AG09309 (cell line): ENCODE data around the gene SCAPER.

Source experiments
- DNase-seq: peaks from one replicate; pipeline ENCODE4 v3.0.0-alpha.2; 2010; ENCODE audit warnings: low read depth
- H3K4me3 ChIP-seq: 2 replicates; pipeline ENCODE4 v1.5.1; 2011; ENCODE audit warnings: mild to moderate bottlenecking, low read depth, low read length, moderate library complexity; ENCODE audit not compliant: control insufficient read depth
- TF ChIP-seq, protein P1 (sequence below): IDR thresholded peaks from 2 replicates; pipeline ENCODE4 v1.5.1; 2011; ENCODE audit warnings: mild to moderate bottlenecking, low read depth, low read length, inconsistent platforms; ENCODE audit not compliant: insufficient read depth, control insufficient read depth; ENCODE audit errors: missing control alignments

Gene SCAPER

DNA sequence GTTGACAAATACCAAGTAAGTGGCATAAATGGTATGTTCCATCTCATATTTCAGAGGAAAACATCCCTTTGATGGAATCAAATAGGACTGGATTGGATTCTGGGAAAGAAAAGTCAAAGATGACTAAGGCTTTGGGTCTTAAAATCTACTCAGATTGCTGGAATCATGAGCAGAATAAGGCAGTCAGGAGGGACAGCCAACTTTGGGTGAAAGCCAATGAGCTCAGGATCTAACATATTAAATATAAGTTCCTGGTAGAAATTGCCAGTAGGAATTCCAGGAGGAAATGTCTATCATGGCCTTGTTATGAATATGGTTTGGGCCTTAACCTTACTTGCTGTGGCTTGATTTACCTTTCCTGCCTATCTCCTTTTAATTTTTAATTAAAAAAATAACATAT is 513.3 kb downstream of the SCAPER start:
- TF ChIP-seq, protein P1, sequence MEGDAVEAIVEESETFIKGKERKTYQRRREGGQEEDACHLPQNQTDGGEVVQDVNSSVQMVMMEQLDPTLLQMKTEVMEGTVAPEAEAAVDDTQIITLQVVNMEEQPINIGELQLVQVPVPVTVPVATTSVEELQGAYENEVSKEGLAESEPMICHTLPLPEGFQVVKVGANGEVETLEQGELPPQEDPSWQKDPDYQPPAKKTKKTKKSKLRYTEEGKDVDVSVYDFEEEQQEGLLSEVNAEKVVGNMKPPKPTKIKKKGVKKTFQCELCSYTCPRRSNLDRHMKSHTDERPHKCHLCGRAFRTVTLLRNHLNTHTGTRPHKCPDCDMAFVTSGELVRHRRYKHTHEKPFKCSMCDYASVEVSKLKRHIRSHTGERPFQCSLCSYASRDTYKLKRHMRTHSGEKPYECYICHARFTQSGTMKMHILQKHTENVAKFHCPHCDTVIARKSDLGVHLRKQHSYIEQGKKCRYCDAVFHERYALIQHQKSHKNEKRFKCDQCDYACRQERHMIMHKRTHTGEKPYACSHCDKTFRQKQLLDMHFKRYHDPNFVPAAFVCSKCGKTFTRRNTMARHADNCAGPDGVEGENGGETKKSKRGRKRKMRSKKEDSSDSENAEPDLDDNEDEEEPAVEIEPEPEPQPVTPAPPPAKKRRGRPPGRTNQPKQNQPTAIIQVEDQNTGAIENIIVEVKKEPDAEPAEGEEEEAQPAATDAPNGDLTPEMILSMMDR: no peak
- DNase-seq: no peak
- H3K4me3 ChIP-seq: no peak overlapping the region

DNA sequence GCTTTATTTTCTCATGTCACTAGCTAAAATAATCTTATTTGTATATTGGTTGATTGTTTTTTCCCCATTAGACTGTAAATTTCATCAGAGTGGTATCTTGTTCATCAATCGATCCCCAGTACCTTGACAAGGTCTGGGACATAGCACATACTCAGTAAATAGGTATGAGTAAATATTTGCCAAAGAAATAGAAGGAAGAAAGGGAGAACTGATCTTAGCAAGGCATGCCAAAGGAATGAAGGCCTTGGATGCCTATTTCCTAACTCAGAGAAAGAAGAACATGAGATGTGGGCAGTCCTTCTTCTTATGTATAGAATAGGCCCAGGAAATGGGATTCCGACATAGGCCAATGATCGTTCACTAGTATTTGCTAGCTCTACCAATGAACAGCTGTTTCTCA is 513.8 kb downstream of the SCAPER start:
- TF ChIP-seq, protein P1: no peak
- no peak for DNase-seq
- H3K4me3 ChIP-seq: no peak overlapping the region

DNA sequence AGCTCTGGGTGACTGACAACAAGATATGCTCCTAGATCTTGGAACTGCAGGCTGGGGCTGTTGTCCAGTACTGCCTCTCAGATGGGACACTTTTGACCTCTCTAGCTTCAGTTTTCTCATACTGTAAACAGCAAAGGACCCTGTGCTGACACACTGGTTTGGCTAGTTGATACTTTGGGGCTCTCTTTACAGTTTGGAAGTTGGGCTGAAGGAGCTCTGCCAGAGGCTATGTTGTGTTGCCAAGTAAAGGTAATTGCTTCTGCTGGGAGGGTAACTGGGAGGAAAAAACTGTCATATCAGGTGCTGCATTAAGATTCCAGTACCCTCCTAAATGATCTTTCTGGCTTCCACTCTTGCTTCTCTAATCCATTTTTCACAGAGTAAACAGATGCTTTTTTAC is 514.6 kb downstream of the SCAPER start:
- TF ChIP-seq, protein P1: no peak
- H3K4me3 ChIP-seq: no peak overlapping the region
- no peak for DNase-seq

DNA sequence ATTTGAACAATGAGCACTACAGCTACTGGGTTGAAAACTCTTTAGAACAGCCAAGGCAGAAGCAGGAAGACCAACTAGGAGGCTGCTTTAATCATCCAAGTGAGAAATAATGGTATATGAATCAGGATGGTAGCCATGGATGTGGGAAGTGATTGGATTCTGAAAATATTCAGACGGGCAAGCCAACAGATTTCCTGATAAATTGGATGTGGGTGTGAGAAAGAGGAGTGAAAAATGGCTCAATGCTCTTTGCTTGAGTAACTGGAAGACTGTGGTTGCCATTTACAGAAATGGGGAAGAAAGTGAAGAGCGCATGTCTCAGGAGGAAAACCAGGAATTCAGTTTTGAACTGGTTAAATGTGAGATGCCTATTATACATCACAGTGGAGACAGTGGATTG is 518.2 kb downstream of the SCAPER start:
- DNase-seq: no peak
- no peak overlapping the region for H3K4me3 ChIP-seq
- TF ChIP-seq, protein P1: no peak

DNA sequence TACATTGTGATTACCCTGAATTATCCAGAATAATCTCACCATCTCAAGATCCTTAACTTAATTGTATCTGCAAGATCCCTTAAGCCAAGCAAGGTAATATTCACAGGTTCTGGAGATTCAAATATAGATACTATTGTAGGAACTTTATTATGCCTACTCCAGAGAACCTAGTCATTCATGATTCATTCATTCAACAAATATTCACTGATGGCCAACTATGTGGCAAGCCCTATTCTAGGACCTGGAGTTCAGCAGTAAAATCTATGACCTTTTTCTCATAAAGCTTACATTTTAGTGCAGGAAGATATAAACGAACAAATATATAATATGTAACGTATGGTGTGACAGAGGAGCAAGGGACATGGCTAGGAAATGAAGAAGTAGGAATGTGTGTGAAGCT is 519.0 kb downstream of the SCAPER start:
- H3K4me3 ChIP-seq: no peak overlapping the region
- TF ChIP-seq, protein P1: no peak
- no peak for DNase-seq

DNA sequence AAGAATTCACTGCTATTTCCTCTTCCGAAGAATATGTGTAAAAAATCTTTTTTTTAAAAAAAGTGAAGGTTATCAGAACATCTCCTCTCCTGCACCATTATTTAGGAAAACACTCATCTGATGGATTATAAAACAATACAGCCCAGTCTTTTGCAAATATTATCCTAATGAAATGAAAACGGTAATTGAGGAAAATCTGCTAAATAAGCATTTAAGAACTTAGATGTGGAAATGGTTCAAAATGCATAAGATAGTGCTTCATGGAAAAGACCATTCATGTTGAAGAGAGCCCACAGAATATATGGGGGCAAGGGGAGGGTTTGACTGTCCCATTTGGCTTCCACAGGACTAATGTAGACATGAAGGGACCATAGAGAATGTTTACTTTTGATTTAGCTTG is 520.7 kb downstream of the SCAPER start:
- no peak overlapping the region for H3K4me3 ChIP-seq
- TF ChIP-seq, protein P1: no peak
- no peak for DNase-seq
